SHP77 treated with DMSO at 0.1 percent for 48 hours (cell line): Measurements from ENCODE around the gene IQCH.
"Not testable (repeated sequence)": the region's sequence is repeated elsewhere in the genome, so short reads cannot be mapped to it uniquely, and the experiment has no call there.

Source experiments
- DNase-seq: peaks from one replicate; lab custom pipeline; 2025; lab: John Stamatoyannopoulos, UW

IQCH gene

DNA sequence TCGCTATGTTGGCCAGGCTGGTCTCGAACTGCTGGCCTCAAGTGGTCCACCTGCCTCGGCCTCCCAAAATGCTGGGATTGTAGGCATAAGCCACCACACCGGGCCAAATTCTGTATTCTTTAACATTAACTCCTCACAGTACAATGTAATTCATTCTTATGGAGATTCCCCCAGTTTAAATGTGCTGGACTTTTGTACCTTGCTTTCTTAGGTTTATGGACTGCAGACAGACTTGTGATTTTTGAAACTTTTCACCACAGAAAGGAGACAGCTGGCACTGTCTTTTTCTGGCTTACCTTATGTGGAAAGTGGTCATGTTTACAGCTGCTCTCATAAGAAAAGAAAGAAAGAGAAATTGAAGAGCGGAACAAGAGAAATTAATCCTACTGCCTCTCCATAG is 103.8 kb downstream of the IQCH start:
- DNase-seq, result no peak

DNA sequence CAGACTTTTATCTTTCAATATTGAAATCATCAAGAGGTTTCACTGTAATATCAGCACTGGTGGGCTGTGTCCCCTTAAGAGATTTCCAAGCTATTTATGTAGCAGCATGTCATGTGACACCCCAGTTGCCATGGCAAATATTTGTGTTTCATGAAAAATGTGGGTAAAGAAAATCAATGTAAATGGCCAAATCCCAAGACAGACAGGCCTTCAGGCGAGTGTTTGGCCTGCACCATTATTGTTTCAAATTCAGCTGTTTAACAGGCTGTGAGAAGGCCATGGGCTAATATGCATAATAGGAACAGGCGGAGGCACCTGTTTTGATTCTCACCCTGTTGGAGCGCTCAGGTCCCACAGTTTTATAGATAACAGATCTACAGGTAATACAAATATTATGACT is 104.2 kb downstream of the IQCH start:
- no peak for DNase-seq

DNA sequence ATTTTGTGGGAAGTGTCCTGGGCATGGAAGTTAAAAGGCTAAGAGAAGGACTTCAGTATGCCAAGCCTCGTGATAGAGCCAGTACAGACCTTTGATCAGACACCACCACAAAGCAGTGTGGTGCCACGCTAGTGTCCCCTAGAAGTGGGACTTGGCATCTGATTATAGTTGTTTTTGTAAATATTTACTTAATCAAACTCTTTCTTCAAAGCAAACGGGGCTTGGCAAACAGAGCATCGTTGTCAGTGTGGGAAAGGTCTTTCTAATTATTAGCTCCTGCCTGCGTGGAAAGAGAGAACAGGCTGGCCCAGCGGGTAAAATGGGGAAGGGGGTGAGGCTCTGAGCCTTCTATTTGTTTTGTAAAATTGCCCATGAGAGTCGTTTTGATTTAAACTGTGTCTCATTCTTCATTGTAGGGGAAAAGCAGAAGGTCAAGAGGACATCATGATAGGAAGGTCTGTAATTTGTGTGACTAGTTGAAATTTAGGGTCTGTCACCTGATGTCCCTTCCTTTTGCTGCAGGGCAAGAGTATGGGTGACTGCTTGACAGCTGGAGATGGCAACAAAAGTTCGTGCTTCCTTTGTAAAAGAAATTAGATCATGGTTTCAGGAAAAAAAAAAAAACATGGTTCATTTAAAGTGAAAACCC is 105.0 kb downstream of the IQCH start:
- no peak for DNase-seq

DNA sequence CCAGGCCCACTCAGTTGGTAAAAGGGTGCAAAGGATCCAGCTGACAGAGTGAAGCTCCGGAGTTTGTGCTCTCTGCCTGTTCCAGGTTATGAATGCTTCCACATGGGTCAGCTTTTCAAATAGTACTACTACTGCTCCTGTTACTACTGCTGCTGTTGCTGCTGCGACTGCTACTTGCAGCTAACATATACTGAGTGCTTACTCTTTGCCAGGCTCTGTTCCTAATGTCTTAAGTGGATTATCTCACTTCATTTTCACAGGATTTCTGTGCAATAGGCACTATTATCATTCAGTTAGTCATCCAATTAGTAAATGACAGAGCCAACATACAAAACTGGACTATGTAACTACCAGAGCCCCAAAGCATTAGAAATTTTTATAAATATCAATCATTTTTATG is 106.5 kb downstream of the IQCH start:
- no peak for DNase-seq

GRCh38 chr15:67363712-67364111 is 109.1 kb downstream of the IQCH start:
- DNase-seq, result not testable (repeated sequence)

DNA sequence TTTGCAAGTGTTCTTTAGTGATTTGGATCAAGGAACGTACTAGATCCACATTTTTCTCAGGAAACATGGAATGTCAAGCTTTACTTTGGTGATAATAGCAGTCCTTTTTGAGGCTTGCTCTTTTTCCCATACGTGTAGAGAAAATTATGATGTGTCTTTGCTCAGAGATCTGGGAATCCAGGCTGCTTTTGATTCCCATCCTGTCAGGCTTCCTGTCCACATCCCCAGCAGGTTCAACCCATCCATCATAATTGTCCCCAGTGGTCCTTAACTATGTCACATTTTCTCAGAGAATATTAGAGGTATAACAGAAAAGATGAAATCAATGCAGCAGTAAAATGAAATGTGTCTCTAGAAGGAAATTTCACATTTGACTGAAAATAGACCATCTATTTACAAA is 111.4 kb downstream of the IQCH start:
- no peak for DNase-seq

- DNase-seq, result no peak
These were observed 112.3 kb downstream of the IQCH start for GRCh38 chr15:67366904-67367303.

DNA sequence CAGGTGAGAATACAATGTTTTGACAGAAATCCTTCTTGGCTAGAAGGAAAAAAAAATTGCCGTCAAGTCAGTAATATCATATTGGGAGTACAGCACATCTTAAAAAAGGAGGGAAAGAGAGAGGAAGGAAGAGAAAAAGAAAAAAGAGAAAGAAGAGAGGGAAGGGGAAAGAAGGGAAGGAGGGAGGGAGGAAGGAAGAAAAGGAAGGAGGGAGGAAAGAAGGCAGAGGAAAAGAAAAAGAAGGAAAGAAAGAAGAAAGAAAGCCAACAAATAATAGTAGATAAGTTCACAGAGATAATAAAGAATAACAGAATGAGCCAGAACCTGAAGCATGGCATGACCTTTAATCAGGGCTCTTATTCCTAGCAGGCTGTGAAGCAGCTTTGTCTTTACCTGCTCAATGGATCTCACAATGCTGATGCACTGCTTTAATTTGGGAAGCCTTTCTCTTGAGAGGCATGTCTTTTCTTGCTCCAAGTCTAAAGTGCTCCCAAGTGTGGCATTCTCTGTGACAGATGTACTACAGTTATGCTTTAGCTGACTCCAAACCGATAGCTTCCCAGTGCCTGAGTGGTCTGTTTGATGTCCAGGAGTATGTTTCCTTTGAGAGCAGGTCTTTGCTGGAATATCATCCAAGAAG is 114.9 kb downstream of the IQCH start:
- no peak for DNase-seq

- no peak for DNase-seq
These were observed 115.8 kb downstream of the IQCH start for GRCh38 chr15:67370206-67370954.

GRCh38 chr15:67372543-67372942 is 118.0 kb downstream of the IQCH start:
- no peak for DNase-seq

DNA sequence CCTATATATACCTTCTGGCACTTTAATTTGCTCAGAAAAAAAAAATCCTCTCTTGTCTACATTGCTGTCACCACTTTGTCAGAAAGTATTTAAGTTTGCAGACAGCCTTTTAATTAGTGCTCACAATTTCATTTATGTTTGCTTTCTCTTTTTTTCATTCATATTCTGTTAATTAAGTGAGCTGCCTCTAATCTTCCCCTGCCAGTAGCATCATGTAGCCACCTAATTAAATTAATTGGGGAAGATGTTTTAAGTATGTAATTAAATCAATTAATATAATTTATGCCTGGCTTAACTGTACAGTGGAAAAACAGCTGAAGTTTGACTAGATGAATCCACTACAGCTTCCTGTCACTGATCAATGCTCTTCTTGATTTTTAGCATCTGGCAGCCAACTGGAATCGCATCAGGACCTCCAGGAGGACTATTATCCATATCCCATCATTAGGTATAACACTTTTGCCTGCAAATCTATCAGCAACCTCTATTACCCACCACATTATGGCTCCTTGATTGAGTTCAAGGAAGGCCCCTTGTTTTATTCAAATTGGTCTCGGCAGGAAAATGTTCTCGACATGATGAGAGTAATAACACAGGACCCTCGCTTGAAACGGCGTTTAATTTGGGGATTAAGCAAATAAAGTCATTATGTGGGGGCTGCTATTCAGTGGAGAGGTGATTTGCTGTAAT is 118.5 kb downstream of the IQCH start:
- DNase-seq, result no peak

- no peak for DNase-seq
These were observed 119.4 kb downstream of the IQCH start for GRCh38 chr15:67373971-67374370.

GRCh38 chr15:67379530-67379929 is 124.9 kb downstream of the IQCH start:
- no peak for DNase-seq

GRCh38 chr15:67380921-67381320 is 126.3 kb downstream of the IQCH start:
- no peak for DNase-seq

GRCh38 chr15:67381416-67382045 is 126.9 kb downstream of the IQCH start:
- DNase-seq, result no peak

GRCh38 chr15:67382723-67383122 is 128.1 kb downstream of the IQCH start:
- no peak for DNase-seq

DNA sequence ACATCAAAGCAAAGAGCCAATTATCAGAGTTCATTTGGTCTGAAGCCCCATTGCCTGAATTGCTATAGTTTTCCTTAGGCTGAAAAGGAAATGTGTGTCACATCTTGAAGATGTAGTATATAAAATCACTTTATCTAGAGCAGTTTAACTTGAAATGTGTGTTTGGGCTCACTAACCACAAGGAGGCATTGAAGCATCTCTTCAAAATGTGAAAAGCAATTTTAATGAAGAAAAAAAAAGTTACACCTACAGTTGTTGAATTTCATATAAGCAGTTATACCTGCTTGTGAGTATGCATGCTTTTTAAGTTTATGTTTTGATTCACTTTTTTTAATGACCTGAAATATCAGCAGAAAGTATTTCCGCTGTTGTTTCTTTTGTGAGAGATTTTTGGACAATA is 129.3 kb downstream of the IQCH start:
- no peak for DNase-seq

GRCh38 chr15:67384761-67385160 is 130.2 kb downstream of the IQCH start:
- DNase-seq, result no peak

GRCh38 chr15:67385971-67386370 is 131.4 kb downstream of the IQCH start:
- DNase-seq, result no peak

- DNase-seq, result no peak
These were observed 132.4 kb downstream of the IQCH start for GRCh38 chr15:67386947-67387346.

GRCh38 chr15:67389975-67390374 is 135.4 kb downstream of the IQCH start:
- DNase-seq, result no peak
